Astrocyte of the cerebellum (primary cell): ENCODE data around the gene ERBB4.
"Not testable (repeated sequence)": the region's sequence is repeated elsewhere in the genome, so short reads cannot be mapped to it uniquely, and the experiment has no call there.

Experiments
- DNase-seq: peaks from one replicate; pipeline ENCODE4 v3.0.0-alpha.2; 2011; ENCODE audit warnings: low read depth
- H3K4me3 ChIP-seq: 2 replicates; pipeline ENCODE4 v1.5.1; 2011; ENCODE audit warnings: mild to moderate bottlenecking, low read depth, low read length, moderate library complexity
- in situ Hi-C: cut with HindIII; loops from 2 replicates; pipeline ENCODE4 v1.10.0; 2017; ENCODE audit warnings: low sequenced_read_pairs
- TF ChIP-seq, protein P1 (sequence below): IDR thresholded peaks from 2 replicates; pipeline ENCODE4 v1.5.1; 2012; ENCODE audit warnings: low read length, low read depth, moderate library complexity, mild to moderate bottlenecking; ENCODE audit errors: missing control alignments

The ERBB4 gene

DNA sequence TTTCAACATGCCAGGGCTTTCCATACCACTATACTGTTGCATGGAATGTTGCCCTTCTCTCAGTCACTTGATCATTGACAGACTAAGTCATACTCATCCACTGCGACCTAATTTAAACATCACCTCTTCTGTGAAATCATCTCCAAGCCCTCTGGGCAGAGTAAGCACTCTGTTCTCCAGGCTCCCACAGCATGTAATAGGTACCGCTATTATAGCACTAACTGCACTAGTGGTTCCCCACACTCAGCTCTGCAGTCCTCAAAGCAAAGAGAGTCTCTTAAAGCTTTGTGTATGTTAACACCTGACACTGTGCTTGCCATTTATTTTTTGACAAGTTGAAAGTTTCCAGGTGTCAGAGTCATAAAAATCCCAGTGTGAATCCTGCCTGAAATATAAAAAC lies 947.2 kb downstream of the ERBB4 start:
- DNase-seq: no peak
- no peak overlapping the region for H3K4me3 ChIP-seq
- TF ChIP-seq, protein P1, sequence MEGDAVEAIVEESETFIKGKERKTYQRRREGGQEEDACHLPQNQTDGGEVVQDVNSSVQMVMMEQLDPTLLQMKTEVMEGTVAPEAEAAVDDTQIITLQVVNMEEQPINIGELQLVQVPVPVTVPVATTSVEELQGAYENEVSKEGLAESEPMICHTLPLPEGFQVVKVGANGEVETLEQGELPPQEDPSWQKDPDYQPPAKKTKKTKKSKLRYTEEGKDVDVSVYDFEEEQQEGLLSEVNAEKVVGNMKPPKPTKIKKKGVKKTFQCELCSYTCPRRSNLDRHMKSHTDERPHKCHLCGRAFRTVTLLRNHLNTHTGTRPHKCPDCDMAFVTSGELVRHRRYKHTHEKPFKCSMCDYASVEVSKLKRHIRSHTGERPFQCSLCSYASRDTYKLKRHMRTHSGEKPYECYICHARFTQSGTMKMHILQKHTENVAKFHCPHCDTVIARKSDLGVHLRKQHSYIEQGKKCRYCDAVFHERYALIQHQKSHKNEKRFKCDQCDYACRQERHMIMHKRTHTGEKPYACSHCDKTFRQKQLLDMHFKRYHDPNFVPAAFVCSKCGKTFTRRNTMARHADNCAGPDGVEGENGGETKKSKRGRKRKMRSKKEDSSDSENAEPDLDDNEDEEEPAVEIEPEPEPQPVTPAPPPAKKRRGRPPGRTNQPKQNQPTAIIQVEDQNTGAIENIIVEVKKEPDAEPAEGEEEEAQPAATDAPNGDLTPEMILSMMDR: no peak
- in situ Hi-C loops: no loop called here

DNA sequence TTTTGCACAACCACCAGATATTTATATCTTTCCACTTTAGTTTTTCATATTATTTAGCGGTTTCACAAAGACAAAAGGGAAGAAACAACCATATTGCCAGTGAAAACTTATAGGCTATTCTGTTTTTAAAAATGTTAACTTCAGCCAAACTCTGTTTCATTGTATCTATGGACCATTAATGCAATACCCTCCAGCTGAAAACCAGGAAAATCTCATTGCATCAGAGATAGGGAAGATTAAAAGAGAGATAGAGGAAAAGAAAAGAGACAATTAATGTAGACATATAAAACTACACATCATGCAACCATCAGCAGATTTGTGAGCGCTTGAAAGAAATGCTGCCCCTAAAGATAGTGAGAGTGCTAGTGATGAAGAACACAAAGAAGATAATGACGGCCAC lies 970.2 kb downstream of the ERBB4 start:
- in situ Hi-C loops: no loop called here
- TF ChIP-seq, protein P1: no peak
- DNase-seq: no peak
- H3K4me3 ChIP-seq: no peak overlapping the region

DNA sequence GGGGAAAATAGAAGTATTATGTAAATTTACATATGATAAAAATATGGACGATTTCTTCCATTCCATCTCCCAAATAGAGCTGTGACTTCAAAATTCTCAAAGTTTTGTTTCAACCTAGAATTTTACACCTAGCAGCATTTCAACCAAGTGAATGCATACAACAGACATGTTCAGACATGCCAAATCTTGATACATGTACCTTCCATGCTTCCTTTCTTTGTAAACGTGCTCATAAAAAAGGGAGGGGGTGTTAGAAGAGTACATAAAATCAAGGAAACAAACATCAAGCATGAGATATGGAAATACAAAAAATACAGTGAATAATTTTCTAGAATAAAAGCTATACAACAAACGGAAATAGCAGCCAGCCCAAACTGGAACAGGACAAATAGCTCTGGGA lies 974.2 kb downstream of the ERBB4 start:
- TF ChIP-seq, protein P1: no peak
- H3K4me3 ChIP-seq: no peak overlapping the region
- no peak for DNase-seq
- in situ Hi-C loops: no loop called here

DNA sequence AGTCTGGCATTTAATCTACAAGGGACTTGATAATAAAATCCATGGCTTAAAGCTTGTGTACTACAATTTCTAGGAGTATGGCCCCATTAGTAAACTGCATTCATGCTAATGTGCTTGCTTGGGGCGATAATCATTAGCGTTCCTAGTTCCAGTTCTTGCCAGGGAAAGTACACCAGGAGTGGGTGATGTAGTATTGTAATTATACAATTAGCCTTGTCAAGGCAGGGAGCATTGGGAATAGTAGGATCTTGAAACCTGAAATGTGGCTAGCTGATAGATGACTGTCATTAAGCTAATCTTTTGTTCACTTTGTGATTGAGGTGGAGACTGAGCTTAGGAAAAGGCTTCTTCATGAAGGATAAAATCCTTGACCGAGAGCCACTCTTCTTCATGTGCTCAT lies 993.0 kb downstream of the ERBB4 start:
- no peak overlapping the region for H3K4me3 ChIP-seq
- TF ChIP-seq, protein P1: no peak
- in situ Hi-C loops: no loop called here
- DNase-seq: no peak

DNA sequence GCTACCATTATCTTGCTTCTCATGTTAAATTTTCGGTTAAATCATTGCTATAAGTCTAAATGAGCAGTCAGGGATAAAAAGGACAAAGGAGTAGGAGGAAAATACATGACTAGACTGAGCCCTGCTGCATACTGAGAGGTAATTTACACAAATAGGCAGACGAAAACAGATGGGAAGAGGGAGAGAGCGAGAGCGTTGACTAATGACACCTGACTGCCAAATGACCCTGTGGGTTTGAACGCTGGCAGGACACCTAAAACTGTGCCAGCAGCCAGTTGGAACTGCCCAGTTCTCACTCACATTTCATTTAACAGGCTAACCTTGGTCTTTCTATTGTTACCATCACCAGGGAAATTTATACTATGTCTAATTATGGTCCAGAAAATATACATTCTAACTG lies 1004.0 kb downstream of the ERBB4 start:
- TF ChIP-seq, protein P1: no peak
- no peak overlapping the region for H3K4me3 ChIP-seq
- no peak for DNase-seq
- in situ Hi-C loops: no loop called here

DNA sequence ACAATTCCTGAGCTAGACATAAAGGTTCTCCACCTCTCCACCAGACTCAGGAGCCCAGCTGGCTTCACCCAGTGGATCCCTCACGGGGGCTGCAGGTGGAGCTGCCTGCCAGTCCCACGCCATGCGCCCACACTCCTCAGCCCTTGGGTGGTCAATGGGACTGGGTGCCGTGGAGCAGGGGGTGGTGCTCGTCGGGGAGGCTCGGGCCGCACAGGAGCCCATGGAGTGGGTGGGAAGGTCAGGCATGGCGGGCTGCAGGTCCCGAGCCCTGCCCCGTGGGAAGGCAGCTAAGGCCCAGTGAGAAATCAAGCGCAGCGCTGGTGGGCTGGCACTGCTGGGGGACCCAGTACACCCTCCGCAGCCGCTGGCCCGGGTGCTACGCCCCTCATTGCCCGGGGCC lies 1014.4 kb downstream of the ERBB4 start:
- in situ Hi-C loops, H3K4me3 ChIP-seq, DNase-seq: not testable (repeated sequence)

DNA sequence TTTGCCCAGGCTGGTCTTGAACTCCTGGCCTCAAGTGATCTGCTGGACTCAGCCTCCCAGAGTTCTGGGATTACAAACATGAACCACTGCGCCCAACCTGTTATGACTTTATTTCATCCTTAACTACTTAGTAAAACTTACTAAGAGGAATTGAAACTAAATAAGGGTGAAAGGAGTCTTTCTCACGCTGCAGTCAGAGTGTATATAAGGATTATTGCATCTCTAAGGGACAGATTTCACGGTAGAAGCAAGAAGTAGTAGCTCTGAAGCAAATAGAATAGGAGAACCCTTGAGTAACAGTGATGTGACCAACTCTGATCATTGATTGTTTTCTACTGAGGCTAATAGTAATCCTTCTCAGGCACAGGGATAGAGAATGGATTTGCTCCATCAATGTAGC lies 1022.1 kb downstream of the ERBB4 start:
- no peak for DNase-seq
- TF ChIP-seq, protein P1: no peak
- in situ Hi-C loops: no loop called here
- H3K4me3 ChIP-seq: no peak overlapping the region
